ENCODE results near the gene HSPB6.

The HSPB6 gene

DNA sequence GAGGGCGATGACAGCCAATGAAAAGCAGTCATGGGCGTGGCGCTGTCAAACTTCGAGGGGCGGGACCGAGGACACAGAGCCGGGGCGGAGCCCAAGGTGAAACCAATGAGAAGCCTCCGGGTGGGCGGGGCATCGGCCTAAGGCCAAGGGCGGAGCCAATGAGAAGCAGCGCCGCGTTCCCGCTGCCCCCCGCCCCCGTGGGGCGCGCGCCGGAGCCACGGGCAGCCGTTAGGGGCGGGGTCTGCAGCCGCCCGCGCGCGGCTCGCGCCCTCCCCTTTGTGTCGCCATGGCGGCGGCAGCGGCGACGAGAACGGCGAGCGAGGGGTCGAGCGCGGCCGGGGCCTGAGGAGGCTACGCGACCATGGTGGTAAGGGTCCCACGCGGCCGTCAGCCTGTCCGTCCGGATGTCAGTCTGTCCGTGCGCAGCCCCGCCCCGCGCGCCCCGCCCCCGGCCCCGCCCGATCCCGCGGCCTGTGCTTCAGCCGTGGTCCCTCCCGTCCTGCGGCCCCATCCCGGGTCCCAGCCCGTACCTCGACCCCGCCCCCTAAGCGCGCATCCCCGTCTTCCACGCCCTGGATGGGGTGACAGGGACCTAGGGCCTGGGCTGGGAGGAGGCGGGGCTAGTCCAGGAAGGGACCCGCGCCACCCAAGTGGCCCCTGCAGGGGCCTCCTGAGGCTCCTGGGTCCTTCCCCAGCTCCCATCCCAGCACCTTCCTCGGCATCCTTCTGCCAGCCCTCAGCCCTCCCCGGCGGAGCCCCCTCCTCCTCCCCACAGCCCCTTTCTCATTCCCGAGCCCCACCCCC, 18.7 kb upstream of the HSPB6 start, which contains the start of gene ARHGAP33:
Gene ARHGAP33 (plus strand): TSS at position 267 of the 804 bp plus-strand sequence. CDS start 95 bp downstream, at position 362.
- no peak within 1 kb of the TSS for H2AFZ ChIP-seq (ENCODE audit: low read length)
- peak within 1 kb of the TSS; percentile 80 for H3K4me2 ChIP-seq (ENCODE audit: low read length)
- H3K27ac ChIP-seq (ENCODE audit: low read depth, low read length, poor library complexity, severe bottlenecking), result no peak within 1 kb of the TSS
- H3K4me3 ChIP-seq (ENCODE audit: low read depth, low read length, poor library complexity, severe bottlenecking), result peak within 1 kb of the TSS; percentile 80
- H3K36me3 ChIP-seq (ENCODE audit: insufficient read depth, low read length), result peaks cover 3% of the 10 kb centered on the region; the same call in 1 of the 2 replicates
- no peaks in the 10 kb centered on the region for H4K20me1 ChIP-seq (ENCODE audit: insufficient read depth, low read length)
- H3K9ac ChIP-seq (ENCODE audit: low read length), result peak within 1 kb of the TSS; percentile 78
- TF ChIP-seq, protein P1, sequence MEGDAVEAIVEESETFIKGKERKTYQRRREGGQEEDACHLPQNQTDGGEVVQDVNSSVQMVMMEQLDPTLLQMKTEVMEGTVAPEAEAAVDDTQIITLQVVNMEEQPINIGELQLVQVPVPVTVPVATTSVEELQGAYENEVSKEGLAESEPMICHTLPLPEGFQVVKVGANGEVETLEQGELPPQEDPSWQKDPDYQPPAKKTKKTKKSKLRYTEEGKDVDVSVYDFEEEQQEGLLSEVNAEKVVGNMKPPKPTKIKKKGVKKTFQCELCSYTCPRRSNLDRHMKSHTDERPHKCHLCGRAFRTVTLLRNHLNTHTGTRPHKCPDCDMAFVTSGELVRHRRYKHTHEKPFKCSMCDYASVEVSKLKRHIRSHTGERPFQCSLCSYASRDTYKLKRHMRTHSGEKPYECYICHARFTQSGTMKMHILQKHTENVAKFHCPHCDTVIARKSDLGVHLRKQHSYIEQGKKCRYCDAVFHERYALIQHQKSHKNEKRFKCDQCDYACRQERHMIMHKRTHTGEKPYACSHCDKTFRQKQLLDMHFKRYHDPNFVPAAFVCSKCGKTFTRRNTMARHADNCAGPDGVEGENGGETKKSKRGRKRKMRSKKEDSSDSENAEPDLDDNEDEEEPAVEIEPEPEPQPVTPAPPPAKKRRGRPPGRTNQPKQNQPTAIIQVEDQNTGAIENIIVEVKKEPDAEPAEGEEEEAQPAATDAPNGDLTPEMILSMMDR (IDR thresholded peaks at IDR 0.05; ENCODE audit: low read length), result no peak
- no peak for TF ChIP-seq EZH2 (IDR thresholded peaks at IDR 0.05; ENCODE audit: borderline replicate concordance, low read length)
- H3K9me2 ChIP-seq (ENCODE audit: low read depth, low read length), result no peaks in the 10 kb centered on the region
- H3F3A ChIP-seq (ENCODE audit: insufficient read depth, low read length), result no peaks in the 10 kb centered on the region
- peaks cover 19% of the 10 kb centered on the region for H3K4me1 ChIP-seq (ENCODE audit: insufficient read depth, low read length, severe bottlenecking)
- H3K9me3 ChIP-seq (ENCODE audit: low read length), result no peaks in the 10 kb centered on the region
- H3K79me2 ChIP-seq (ENCODE audit: insufficient read depth, low read length), result no peaks in the 10 kb centered on the region
- H3K27me3 ChIP-seq (ENCODE audit: insufficient read depth, low read length), result no peaks in the 10 kb centered on the region

DNA sequence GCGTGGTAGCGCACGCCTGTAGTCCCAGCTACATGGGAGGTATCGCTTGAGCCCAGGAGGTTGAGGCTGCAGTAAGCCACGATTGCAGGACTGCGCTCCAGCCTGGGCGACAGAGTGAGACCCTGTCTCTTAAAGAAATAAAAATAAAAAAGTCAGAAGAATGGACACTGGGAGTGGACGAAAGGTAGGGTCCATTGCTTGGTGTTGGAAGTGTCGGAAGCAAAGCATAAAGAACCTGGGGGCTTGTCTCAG, 18.1 kb upstream of the HSPB6 start:
- no peak overlapping the region for H3K27ac ChIP-seq (ENCODE audit: low read depth, low read length, poor library complexity, severe bottlenecking)
- H3K27me3 ChIP-seq (ENCODE audit: insufficient read depth, low read length), result no peaks in the 10 kb centered on the region
- no peak overlapping the region for H2AFZ ChIP-seq (ENCODE audit: low read length)
- no peaks in the 10 kb centered on the region for H3K9me3 ChIP-seq (ENCODE audit: low read length)
- H3K79me2 ChIP-seq (ENCODE audit: insufficient read depth, low read length), result no peaks in the 10 kb centered on the region
- H3K4me3 ChIP-seq (ENCODE audit: low read depth, low read length, poor library complexity, severe bottlenecking), result peak overlapping the region; percentile 80
- no peaks in the 10 kb centered on the region for H3F3A ChIP-seq (ENCODE audit: insufficient read depth, low read length)
- peaks cover 3% of the 10 kb centered on the region; the same call in 1 of the 2 replicates for H3K36me3 ChIP-seq (ENCODE audit: insufficient read depth, low read length)
- TF ChIP-seq, protein P1 (IDR thresholded peaks at IDR 0.05; ENCODE audit: low read length), result no peak
- no peaks in the 10 kb centered on the region for H4K20me1 ChIP-seq (ENCODE audit: insufficient read depth, low read length)
- peak overlapping the region; percentile 7; the same call in 1 of the 2 replicates for H3K9ac ChIP-seq (ENCODE audit: low read length)
- H3K9me2 ChIP-seq (ENCODE audit: low read depth, low read length), result no peaks in the 10 kb centered on the region
- peak overlapping the region; percentile 80 for H3K4me2 ChIP-seq (ENCODE audit: low read length)
- peaks cover 19% of the 10 kb centered on the region for H3K4me1 ChIP-seq (ENCODE audit: insufficient read depth, low read length, severe bottlenecking)

DNA sequence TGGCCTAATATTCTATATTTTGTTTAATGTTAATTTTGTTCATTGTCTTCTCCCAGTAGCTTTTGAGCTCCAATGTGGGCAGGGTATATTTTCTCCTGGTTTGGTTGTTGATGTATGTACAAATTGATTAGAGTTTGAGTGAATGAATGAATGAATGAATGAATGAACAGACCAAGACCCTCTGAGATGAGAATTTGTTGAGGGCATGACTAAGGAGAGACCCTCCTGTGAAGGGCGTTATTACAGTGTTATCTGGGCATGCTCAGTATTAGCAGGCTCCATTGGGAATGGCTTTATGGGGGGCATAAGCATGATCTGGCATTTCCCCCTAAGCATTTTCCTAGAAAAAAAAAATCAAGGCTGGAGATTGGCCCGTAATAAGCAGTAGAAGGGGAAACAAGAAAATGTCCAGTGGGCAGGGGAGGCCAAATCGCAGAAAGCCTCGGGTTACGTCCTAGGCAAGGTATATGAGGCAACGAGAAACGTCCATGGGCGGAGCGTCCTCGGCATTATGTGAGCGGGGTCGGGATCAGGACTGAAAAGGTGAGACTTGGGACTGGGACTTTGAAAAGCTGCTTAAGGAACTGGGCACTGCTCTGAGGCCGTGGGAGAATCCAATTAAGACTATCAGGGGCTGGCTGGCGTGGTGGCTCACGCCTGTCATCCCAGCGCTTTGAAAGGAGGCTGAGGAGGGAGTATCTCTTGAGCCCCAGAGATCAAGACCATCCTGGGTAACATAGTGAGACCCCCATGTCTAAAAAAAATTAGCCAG, 17.6 kb upstream of the HSPB6 start:
- Histone ChIP-seq H3K27me3 (ENCODE audit: insufficient read depth, low read length) (no peaks in the 10 kb centered on the region), H3K9ac (ENCODE audit: low read length) (peak overlapping the region; percentile 7; the same call in 1 of the 2 replicates), H3K36me3 (ENCODE audit: insufficient read depth, low read length) (peaks cover 3% of the 10 kb centered on the region; the same call in 1 of the 2 replicates), H3K4me1 (ENCODE audit: insufficient read depth, low read length, severe bottlenecking) (peaks cover 19% of the 10 kb centered on the region), H3K4me2 (ENCODE audit: low read length) (peak overlapping the region; percentile 80), H3K27ac (ENCODE audit: low read depth, low read length, poor library complexity, severe bottlenecking) (no peak overlapping the region), H3K79me2 (ENCODE audit: insufficient read depth, low read length) (no peaks in the 10 kb centered on the region), H4K20me1 (ENCODE audit: insufficient read depth, low read length) (no peaks in the 10 kb centered on the region), H3K9me2 (ENCODE audit: low read depth, low read length) (no peaks in the 10 kb centered on the region), H3F3A (ENCODE audit: insufficient read depth, low read length) (no peaks in the 10 kb centered on the region), H3K4me3 (ENCODE audit: low read depth, low read length, poor library complexity, severe bottlenecking) (peak overlapping the region; percentile 80), H2AFZ (ENCODE audit: low read length) (no peak overlapping the region), H3K9me3 (ENCODE audit: low read length) (no peaks in the 10 kb centered on the region)
- TF ChIP-seq, protein P1 (IDR thresholded peaks at IDR 0.05; ENCODE audit: low read length), result no peak
- no peak for TF ChIP-seq EZH2 (IDR thresholded peaks at IDR 0.05; ENCODE audit: borderline replicate concordance, low read length)

Measured in OCI-LY1 (cell line).